Nucleus accumbens (tissue), 56 donors: ENCODE data around the gene DCK.
"Not testable (repeated sequence)": the region's sequence is repeated elsewhere in the genome, so short reads cannot be mapped to it uniquely, and the experiment has no call there.

Source experiments
- DNase-seq, 56 donors: peaks; one replicate each; lab custom pipeline; 2025; lab: John Stamatoyannopoulos, UW

DCK gene

GRCh38 chr4:71053613-71054012, 60.2 kb downstream of the DCK start:
- DNase-seq = not testable (repeated sequence)

- not testable (repeated sequence) for DNase-seq
These were observed 66.1 kb downstream of the DCK start for GRCh38 chr4:71059573-71059972.

GRCh38 chr4:71062436-71062835, 69.0 kb downstream of the DCK start:
- DNase-seq = no peak

- no peak for DNase-seq
These were observed 70.3 kb downstream of the DCK start for GRCh38 chr4:71063711-71064110.

- no peak for DNase-seq
These were observed 71.1 kb downstream of the DCK start for GRCh38 chr4:71064521-71064920.

GRCh38 chr4:71065991-71066510, 72.6 kb downstream of the DCK start:
- DNase-seq = no peak

GRCh38 chr4:71066737-71067716, 73.6 kb downstream of the DCK start:
- no peak for DNase-seq

GRCh38 chr4:71069063-71069462, 75.6 kb downstream of the DCK start:
- no peak for DNase-seq

- DNase-seq = no peak
These were observed 76.6 kb downstream of the DCK start for GRCh38 chr4:71070015-71070414.

GRCh38 chr4:71074452-71075299, 81.2 kb downstream of the DCK start:
- DNase-seq = peak in 2 of 56 donors; percentile 4 to 8
